ENCODE results near the gene TPRG1. TPM values are rescaled to one million over a fixed set of nuclear protein-coding genes. Genes with fewer than 3 reads are reported as not detected.

Gene TPRG1
- total RNA-seq, 2 experiments from 2014 or later = 9.7 to 10.5 TPM

- no peak for DNase-seq
- peaks cover 3% of the 10 kb centered on the region for H3K4me1 Mint-ChIP-seq
- CTCF ChIA-PET = no interaction called here
- H3K36me3 Mint-ChIP-seq = no peaks in the 10 kb centered on the region
- ATAC-seq = no peak
- H3K4me3 Mint-ChIP-seq = no peak overlapping the region
- no peak overlapping the region for H3K27ac Mint-ChIP-seq
- H3K9me3 Mint-ChIP-seq (ENCODE audit: low read depth) = no peaks in the 10 kb centered on the region
- H3K27me3 Mint-ChIP-seq = no peaks in the 10 kb centered on the region
These were observed 1.2 kb upstream of the TPRG1 start for GRCh38 chr3:189170559-189170958.

DNA sequence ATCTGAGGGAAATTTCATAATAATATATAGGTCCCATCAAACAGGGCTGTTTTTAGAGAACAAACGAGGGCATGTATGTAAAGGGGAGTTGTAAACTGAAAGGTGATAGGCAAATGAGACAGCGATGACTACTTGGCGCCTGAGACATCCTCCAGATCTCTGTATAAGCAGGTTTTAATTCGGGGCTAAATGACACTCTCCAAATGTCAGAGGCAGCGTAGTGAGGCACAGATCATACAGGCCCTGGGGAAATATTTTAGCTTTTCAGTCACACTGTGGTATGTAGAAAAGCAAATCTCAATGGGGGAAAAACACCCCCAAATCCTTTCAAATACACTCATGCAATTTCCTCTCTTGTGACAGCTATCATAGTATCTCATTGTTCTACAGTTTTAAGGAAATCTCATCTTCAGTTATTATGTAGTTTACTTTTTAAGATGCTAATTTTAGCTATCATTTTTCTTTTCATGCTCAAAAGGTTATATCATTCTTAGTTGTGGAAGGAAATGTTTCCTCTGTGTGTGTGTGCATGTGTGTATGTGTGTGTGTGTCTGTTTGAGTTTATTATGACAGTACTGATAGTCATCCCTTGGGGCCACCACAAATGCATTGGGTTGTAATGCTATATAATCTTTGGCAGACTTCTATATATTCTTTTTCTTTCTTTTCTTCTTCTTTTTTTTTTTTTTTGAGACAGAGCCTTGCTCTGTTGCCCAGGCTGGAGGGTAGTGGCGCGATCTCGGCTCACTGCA is 1.1 kb downstream of the TPRG1 start:
- DNase-seq = no peak
- CTCF ChIA-PET = no interaction called here
- no peak overlapping the region for H3K27ac Mint-ChIP-seq
- no peak for ATAC-seq
- H3K27me3 Mint-ChIP-seq = no peaks in the 10 kb centered on the region
- H3K4me1 Mint-ChIP-seq = no peaks in the 10 kb centered on the region
- H3K36me3 Mint-ChIP-seq = no peaks in the 10 kb centered on the region
- H3K9me3 Mint-ChIP-seq (ENCODE audit: low read depth) = no peaks in the 10 kb centered on the region
- H3K4me3 Mint-ChIP-seq = no peak overlapping the region

- no peak for ATAC-seq
- Mint-ChIP-seq H3K27ac (no peak overlapping the region), H3K9me3 (ENCODE audit: low read depth) (peaks cover 14% of the 10 kb centered on the region), H3K4me3 (no peak overlapping the region), H3K4me1 (no peaks in the 10 kb centered on the region), H3K36me3 (peaks cover 3% of the 10 kb centered on the region), H3K27me3 (no peaks in the 10 kb centered on the region)
- CTCF ChIA-PET = no interaction called here
- no peak for DNase-seq
These were observed 12.8 kb downstream of the TPRG1 start for GRCh38 chr3:189184566-189184965.

GRCh38 chr3:189186101-189186500 is 14.3 kb downstream of the TPRG1 start:
- Mint-ChIP-seq H3K4me1 (no peaks in the 10 kb centered on the region), H3K9me3 (ENCODE audit: low read depth) (peaks cover 12% of the 10 kb centered on the region), H3K27me3 (no peaks in the 10 kb centered on the region), H3K36me3 (peaks cover 2% of the 10 kb centered on the region), H3K4me3 (no peak overlapping the region), H3K27ac (no peak overlapping the region)
- CTCF ChIA-PET = interaction anchor here (1.2 to 1.5 kb wide), 2 partner anchors 10 to 22 kb away, joined by 3 to 4 read pairs; no protein-coding TSS in a partner anchor
- DNase-seq = no peak
- ATAC-seq = no peak

DNA sequence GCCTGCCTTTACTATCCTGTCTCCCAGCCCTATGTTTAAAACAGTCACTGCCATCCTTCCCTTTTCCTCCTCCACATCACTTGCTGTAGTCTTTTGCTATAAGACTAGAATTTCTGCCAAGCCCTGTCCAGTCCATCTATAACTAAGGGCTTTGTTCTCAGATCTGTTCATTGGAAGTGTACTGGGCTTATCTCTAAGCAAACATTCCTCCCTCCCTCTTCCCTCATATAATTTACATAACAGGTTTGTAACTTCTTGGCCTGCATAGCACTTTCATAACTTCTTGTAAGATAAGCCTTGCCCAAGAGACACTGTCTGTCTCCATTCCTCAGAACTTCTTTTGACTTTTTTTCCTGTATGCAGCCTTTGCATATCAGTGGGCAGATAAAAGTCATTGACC is 16.7 kb downstream of the TPRG1 start:
- H3K36me3 Mint-ChIP-seq = peaks cover 8% of the 10 kb centered on the region
- H3K4me1 Mint-ChIP-seq = no peaks in the 10 kb centered on the region
- H3K4me3 Mint-ChIP-seq = no peak overlapping the region
- CTCF ChIA-PET = no interaction called here
- ATAC-seq (no peak), DNase-seq (no peak)
- H3K27me3 Mint-ChIP-seq = no peaks in the 10 kb centered on the region
- no peak overlapping the region for H3K27ac Mint-ChIP-seq
- peaks cover 9% of the 10 kb centered on the region for H3K9me3 Mint-ChIP-seq (ENCODE audit: low read depth)

GRCh38 chr3:189192725-189193124 is 21.0 kb downstream of the TPRG1 start:
- Mint-ChIP-seq H3K9me3 (ENCODE audit: low read depth) (peaks cover 17% of the 10 kb centered on the region), H3K4me1 (no peaks in the 10 kb centered on the region), H3K36me3 (peaks cover 10% of the 10 kb centered on the region), H3K27ac (no peak overlapping the region), H3K4me3 (no peak overlapping the region), H3K27me3 (no peaks in the 10 kb centered on the region)
- CTCF ChIA-PET = no interaction called here
- no peak for ATAC-seq
- DNase-seq = no peak

GRCh38 chr3:189195302-189195701 is 23.5 kb downstream of the TPRG1 start:
- H3K4me3 Mint-ChIP-seq = no peak overlapping the region
- H3K27me3 Mint-ChIP-seq = no peaks in the 10 kb centered on the region
- ATAC-seq (no peak), DNase-seq (no peak)
- H3K36me3 Mint-ChIP-seq = peaks cover 10% of the 10 kb centered on the region
- no peaks in the 10 kb centered on the region for H3K4me1 Mint-ChIP-seq
- peaks cover 20% of the 10 kb centered on the region for H3K9me3 Mint-ChIP-seq (ENCODE audit: low read depth)
- CTCF ChIA-PET = no interaction called here
- H3K27ac Mint-ChIP-seq = no peak overlapping the region

GRCh38 chr3:189202106-189202505 is 30.3 kb downstream of the TPRG1 start:
- Mint-ChIP-seq H3K4me1 (no peaks in the 10 kb centered on the region), H3K27ac (no peak overlapping the region), H3K36me3 (no peaks in the 10 kb centered on the region), H3K9me3 (ENCODE audit: low read depth) (peaks cover 3% of the 10 kb centered on the region), H3K4me3 (no peak overlapping the region), H3K27me3 (no peaks in the 10 kb centered on the region)
- no peak for ATAC-seq
- CTCF ChIA-PET = interaction anchor here (1.7 kb wide), 1 partner anchor 153 kb away, joined by 3 read pairs; no protein-coding TSS in a partner anchor
- DNase-seq = no peak

DNA sequence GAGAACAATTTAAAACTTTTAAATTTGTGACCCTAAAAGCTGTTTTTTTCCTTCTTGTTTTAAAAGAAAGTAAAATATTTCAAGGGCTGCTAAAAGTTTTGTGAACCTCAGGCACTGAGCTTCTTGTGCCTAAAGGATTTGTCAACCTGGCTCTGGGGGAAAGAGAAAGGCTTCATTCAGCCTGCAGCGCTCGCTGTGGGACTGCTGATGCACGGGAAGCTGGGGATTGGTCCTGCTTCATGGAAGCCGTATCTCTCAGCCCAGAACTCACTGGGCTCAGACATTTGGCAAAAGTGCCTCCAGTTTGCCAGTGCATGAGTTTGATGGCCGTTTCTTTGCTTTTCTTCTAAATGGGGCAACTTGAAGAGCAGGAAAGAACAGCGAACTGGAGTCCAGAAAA is 30.8 kb downstream of the TPRG1 start:
- ATAC-seq (no peak), DNase-seq (no peak)
- Mint-ChIP-seq H3K4me3 (no peak overlapping the region), H3K27ac (no peak overlapping the region), H3K9me3 (ENCODE audit: low read depth) (peaks cover 3% of the 10 kb centered on the region), H3K36me3 (no peaks in the 10 kb centered on the region), H3K27me3 (no peaks in the 10 kb centered on the region), H3K4me1 (no peaks in the 10 kb centered on the region)
- CTCF ChIA-PET = interaction anchor here (1.7 kb wide), 1 partner anchor 153 kb away, joined by 3 read pairs; no protein-coding TSS in a partner anchor

DNA sequence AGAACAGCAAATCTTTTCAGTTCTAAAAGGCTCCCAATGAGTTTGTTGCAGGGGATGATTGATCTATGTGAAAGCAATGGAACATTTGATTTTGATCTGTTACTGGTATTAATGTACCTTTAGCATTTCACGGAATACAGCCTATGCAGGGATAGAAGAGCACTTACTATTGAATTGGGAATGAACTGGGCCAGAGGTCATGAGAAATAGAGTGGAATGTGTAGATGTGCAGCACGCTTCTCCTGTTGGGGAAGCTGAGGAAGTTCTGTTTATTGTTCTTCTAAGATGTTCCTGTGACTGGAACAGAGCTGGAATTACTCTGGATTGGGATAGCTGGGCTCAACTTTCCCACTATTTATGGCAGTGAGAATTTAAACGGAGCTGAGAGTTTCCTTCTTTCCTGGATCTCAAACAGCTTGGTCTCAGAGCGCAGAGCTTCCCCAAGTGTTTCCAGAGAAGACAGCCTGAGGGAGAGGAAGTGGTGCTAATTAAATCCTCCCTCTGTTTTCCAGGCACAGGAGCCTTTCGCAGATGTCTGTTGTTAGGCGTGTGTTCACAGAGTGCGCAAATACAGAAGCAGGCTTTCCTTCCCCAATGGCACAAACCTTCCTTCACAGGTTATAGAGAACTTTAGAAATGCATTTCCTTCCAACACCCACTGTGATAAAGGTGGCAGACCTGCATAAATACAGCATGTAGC is 32.5 kb downstream of the TPRG1 start:
- H3K36me3 Mint-ChIP-seq = no peaks in the 10 kb centered on the region
- H3K9me3 Mint-ChIP-seq (ENCODE audit: low read depth) = no peaks in the 10 kb centered on the region
- H3K4me3 Mint-ChIP-seq = no peak overlapping the region
- DNase-seq (no peak), ATAC-seq (no peak)
- H3K27me3 Mint-ChIP-seq = no peaks in the 10 kb centered on the region
- CTCF ChIA-PET = no interaction called here
- H3K4me1 Mint-ChIP-seq = no peaks in the 10 kb centered on the region
- H3K27ac Mint-ChIP-seq = no peak overlapping the region

DNA sequence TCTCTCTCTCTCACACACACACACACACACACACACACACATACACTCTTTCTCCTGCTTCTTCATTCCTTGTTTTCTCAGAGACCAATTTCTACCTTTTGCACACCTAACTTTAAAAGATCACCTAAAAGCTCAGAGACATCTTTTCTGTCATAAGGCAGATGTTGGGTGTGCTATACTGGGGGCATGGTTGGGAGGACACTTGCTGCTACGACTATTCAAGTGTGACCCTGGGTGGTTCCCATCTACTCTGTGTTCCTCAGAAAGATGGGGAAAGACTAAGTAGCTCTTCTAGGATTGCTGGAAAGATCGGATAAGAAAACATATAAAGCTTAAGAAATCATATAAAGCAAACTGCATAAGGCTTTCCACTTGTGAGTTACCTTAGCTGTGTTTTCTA is 33.2 kb downstream of the TPRG1 start:
- Mint-ChIP-seq H3K9me3 (ENCODE audit: low read depth) (no peaks in the 10 kb centered on the region), H3K4me1 (no peaks in the 10 kb centered on the region), H3K27me3 (no peaks in the 10 kb centered on the region), H3K4me3 (no peak overlapping the region), H3K36me3 (no peaks in the 10 kb centered on the region), H3K27ac (no peak overlapping the region)
- DNase-seq = no peak
- CTCF ChIA-PET = no interaction called here
- no peak for ATAC-seq

DNA sequence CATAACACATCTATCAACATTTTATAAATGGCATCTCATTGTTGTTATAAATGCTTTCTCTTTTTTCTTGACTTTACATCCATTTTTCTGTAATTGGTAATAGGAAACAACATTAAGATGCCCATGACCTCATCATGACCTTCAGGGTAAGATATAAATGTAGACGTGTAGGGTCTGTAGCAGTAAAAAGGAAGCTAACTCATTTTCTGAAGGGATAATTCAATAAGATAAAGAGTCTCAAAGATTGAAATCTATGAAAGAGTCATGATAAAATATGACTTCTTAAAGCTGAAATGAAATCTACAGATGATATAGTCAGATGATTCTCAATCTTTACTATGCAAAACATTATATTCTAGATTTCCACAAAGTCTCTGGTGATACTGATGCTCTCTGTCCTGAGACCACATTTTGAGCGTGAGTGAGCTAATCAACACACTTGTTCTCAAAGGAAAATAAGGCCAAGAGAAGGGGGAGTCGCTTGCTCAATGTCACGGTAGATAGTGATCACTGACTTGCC is 38.5 kb downstream of the TPRG1 start:
- ATAC-seq = no peak
- no peaks in the 10 kb centered on the region for H3K27me3 Mint-ChIP-seq
- no peak overlapping the region for H3K27ac Mint-ChIP-seq
- CTCF ChIA-PET = interaction anchor here (0.9 kb wide), 2 partner anchors 26 to 35 kb away, joined by 3 read pairs; no protein-coding TSS in a partner anchor
- DNase-seq = no peak
- no peak overlapping the region for H3K4me3 Mint-ChIP-seq
- no peaks in the 10 kb centered on the region for H3K4me1 Mint-ChIP-seq
- H3K36me3 Mint-ChIP-seq = no peaks in the 10 kb centered on the region
- no peaks in the 10 kb centered on the region for H3K9me3 Mint-ChIP-seq (ENCODE audit: low read depth)

GRCh38 chr3:189212681-189213080 is 40.9 kb downstream of the TPRG1 start:
- no peaks in the 10 kb centered on the region for H3K4me1 Mint-ChIP-seq
- H3K36me3 Mint-ChIP-seq = no peaks in the 10 kb centered on the region
- no peaks in the 10 kb centered on the region for H3K27me3 Mint-ChIP-seq
- no peak overlapping the region for H3K27ac Mint-ChIP-seq
- DNase-seq = no peak
- CTCF ChIA-PET = no interaction called here
- no peaks in the 10 kb centered on the region for H3K9me3 Mint-ChIP-seq (ENCODE audit: low read depth)
- H3K4me3 Mint-ChIP-seq = no peak overlapping the region
- no peak for ATAC-seq

DNA sequence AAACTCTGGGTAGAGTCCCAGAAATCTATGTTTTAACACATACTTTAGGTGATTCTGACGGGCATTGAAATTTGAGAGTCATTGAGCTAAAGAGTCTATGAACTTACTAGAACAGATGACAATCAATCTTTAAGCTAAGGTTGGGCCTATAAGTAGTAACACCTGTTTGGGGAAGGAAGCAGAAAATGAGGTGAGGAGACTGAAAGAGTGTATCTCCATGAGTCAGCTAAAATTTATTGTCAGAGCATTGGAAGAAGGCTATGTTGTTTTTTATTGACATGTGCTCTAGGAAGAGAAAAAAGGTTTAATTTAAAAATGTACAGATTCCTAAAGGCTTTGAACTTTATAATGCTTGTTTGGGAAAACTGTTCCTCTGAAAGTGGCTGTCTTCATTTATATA is 42.9 kb downstream of the TPRG1 start:
- DNase-seq (no peak), ATAC-seq (no peak)
- no peak overlapping the region for H3K4me3 Mint-ChIP-seq
- H3K27ac Mint-ChIP-seq = no peak overlapping the region
- H3K4me1 Mint-ChIP-seq = no peaks in the 10 kb centered on the region
- no peaks in the 10 kb centered on the region for H3K9me3 Mint-ChIP-seq (ENCODE audit: low read depth)
- no peaks in the 10 kb centered on the region for H3K27me3 Mint-ChIP-seq
- H3K36me3 Mint-ChIP-seq = no peaks in the 10 kb centered on the region
- CTCF ChIA-PET = no interaction called here
